H1 (cell line): ENCODE measurements around the gene AFG1L. TPM values are rescaled to one million over a fixed set of nuclear protein-coding genes. Genes with fewer than 3 reads are reported as not detected.

Source experiments
- CTCF ChIA-PET: fragments of 300-600 bp; sonication (Branson Sonifier 250); formaldehyde crosslinking; loops from one replicate; lab custom pipeline; 2021; ENCODE audit not compliant: partially characterized antibody; lab: Charles Lee
- POLR2A ChIA-PET: fragments of 300-600 bp; sonication (Branson Sonifier 250); formaldehyde crosslinking; loops from one replicate; lab custom pipeline; 2021; ENCODE audit warnings: inconsistent platforms; ENCODE audit not compliant: partially characterized antibody; lab: Charles Lee
- DNase-seq, 2 experiments: peaks; one replicate each; pipeline versions ENCODE4 v3.0.0 to v3.0.0-alpha.2; 2010 to 2022; ENCODE audit warnings: low spot score in 2 of 2, low read depth in 1 of 2, mixed read lengths in 1 of 2
- FAIRE-seq: peaks from 2 replicates; lab custom pipeline; 2011; peaks lifted over from hg19 to GRCh38; lab: Jason Lieb, UNC
- H2AFZ ChIP-seq: 2 replicates; pipeline ENCODE4 v1.8.1; 2012; ENCODE audit warnings: low read length, inconsistent platforms
- H2AK5ac ChIP-seq: 2 replicates; pipeline ENCODE4 v1.6.1; 2013; ENCODE audit warnings: low read depth, low read length
- H2BK120ac ChIP-seq: replicated peaks from 2 replicates; pipeline ENCODE3; 2013; ENCODE audit warnings: low read depth, low read length, inconsistent platforms
- H2BK12ac ChIP-seq: 2 replicates; pipeline ENCODE4 v1.6.1; 2013; ENCODE audit warnings: low read depth, low read length
- H2BK15ac ChIP-seq: 2 replicates; pipeline ENCODE4 v1.6.1; 2013; ENCODE audit warnings: low read length
- H2BK20ac ChIP-seq: 2 replicates; pipeline ENCODE4 v1.6.1; 2013; ENCODE audit warnings: low read length
- H2BK5ac ChIP-seq: 2 replicates; pipeline ENCODE4 v1.6.1; 2013; ENCODE audit warnings: low read depth, low read length
- H3K14ac ChIP-seq: 2 replicates; pipeline ENCODE4 v1.6.1; 2013; ENCODE audit warnings: inconsistent platforms; ENCODE audit not compliant: insufficient read length
- H3K18ac ChIP-seq: 2 replicates; pipeline ENCODE4 v1.6.1; 2013; ENCODE audit warnings: low read length; ENCODE audit errors: extremely low read depth
- H3K23ac ChIP-seq: 2 replicates; pipeline ENCODE4 v1.6.1; 2013; ENCODE audit warnings: inconsistent platforms; ENCODE audit not compliant: insufficient read length
- H3K23me2 ChIP-seq: 2 replicates; pipeline ENCODE4 v1.6.1; 2013; ENCODE audit warnings: low read depth, low read length
- H3K27ac ChIP-seq: 2 replicates; pipeline ENCODE4 v1.6.1; 2011; ENCODE audit warnings: low read depth, low read length, inconsistent platforms
- H3K27me3 ChIP-seq, 4 experiments: replicated peaks in 1 of 4; 1 replicate in 1 of 4; 2 replicates in 3 of 4; pipeline versions ENCODE4 v1.6.1 to v1.8.1; 2011 to 2013; ENCODE audit warnings: low read length in 3 of 4, mild to moderate bottlenecking in 3 of 4, inconsistent platforms in 2 of 4, mixed read lengths in 2 of 4, moderate library complexity in 1 of 4; ENCODE audit not compliant: control insufficient read depth in 3 of 4, insufficient read depth in 3 of 4; ENCODE audit errors: extremely low read depth in 1 of 4
- H3K36me3 ChIP-seq, 4 experiments: 2 replicates each; pipeline versions ENCODE4 v1.6.1 to v1.8.1; 2011 to 2013; ENCODE audit warnings: mild to moderate bottlenecking in 4 of 4, low read length in 3 of 4, moderate library complexity in 2 of 4, control low read depth in 1 of 4, inconsistent platforms in 1 of 4; ENCODE audit not compliant: insufficient read depth in 4 of 4, control insufficient read depth in 2 of 4
- H3K4ac ChIP-seq: replicated peaks from 2 replicates; pipeline ENCODE3; 2013; ENCODE audit warnings: low read length, low read depth, mixed read lengths, inconsistent platforms; ENCODE audit not compliant: insufficient read length
- H3K4me1 ChIP-seq, 4 experiments: replicated peaks in 1 of 4; 1 replicate in 1 of 4; 2 replicates in 3 of 4; pipeline versions ENCODE4 v1.6.1 to v1.8.1; 2011 to 2013; ENCODE audit warnings: low read length in 3 of 4, inconsistent platforms in 2 of 4, mixed read lengths in 1 of 4; ENCODE audit not compliant: insufficient read depth in 4 of 4, control insufficient read depth in 3 of 4
- H3K4me2 ChIP-seq, 2 experiments: 2 replicates each; pipeline versions ENCODE4 v1.6.1 to v1.8.1; 2011 to 2013; ENCODE audit warnings: low read depth in 2 of 2, low read length in 2 of 2, control low read depth in 1 of 2, inconsistent platforms in 1 of 2, mild to moderate bottlenecking in 1 of 2; ENCODE audit not compliant: insufficient read depth in 1 of 2
- H3K4me3 ChIP-seq, 4 experiments: fragments of 200-600, 300-600 bp in 1 of 4; sonication (generic), shearing (Covaris generic), sonication (Bioruptor Twin) in 1 of 4; 2 replicates each; pipeline versions ENCODE4 v1.5.1 to v1.8.1; 2011 to 2016; ENCODE audit warnings: low read length in 4 of 4, low read depth in 3 of 4, control low read depth in 2 of 4, inconsistent platforms in 2 of 4, mild to moderate bottlenecking in 2 of 4, mixed read lengths in 1 of 4, moderate library complexity in 1 of 4; ENCODE audit not compliant: insufficient read depth in 2 of 4; ENCODE audit errors: extremely low read depth in 1 of 4
- H3K56ac ChIP-seq: replicated peaks from 2 replicates; pipeline ENCODE3; 2013; ENCODE audit warnings: low read depth, mild to moderate bottlenecking, mixed read lengths, low read length, inconsistent platforms; ENCODE audit not compliant: insufficient read length
- H3K79me1 ChIP-seq: 2 replicates; pipeline ENCODE4 v1.6.1; 2013; ENCODE audit warnings: low read depth, low read length, control low read depth
- H3K79me2 ChIP-seq, 2 experiments: 2 replicates each; pipeline versions ENCODE4 v1.6.1 to v1.8.1; 2012 to 2013; ENCODE audit warnings: low read length in 2 of 2, mild to moderate bottlenecking in 2 of 2, inconsistent platforms in 1 of 2; ENCODE audit not compliant: insufficient read depth in 2 of 2, control insufficient read depth in 1 of 2
- H3K9ac ChIP-seq, 4 experiments: replicated peaks in 1 of 4; 1 replicate in 1 of 4; 2 replicates in 3 of 4; pipeline versions ENCODE4 v1.6.1 to v1.8.1; 2011 to 2013; ENCODE audit warnings: low read depth in 3 of 4, low read length in 3 of 4, control low read depth in 2 of 4, mild to moderate bottlenecking in 2 of 4, moderate library complexity in 2 of 4, inconsistent platforms in 1 of 4; ENCODE audit errors: extremely low read depth in 1 of 4
- H3K9me3 ChIP-seq, 2 experiments: 2 replicates each; pipeline versions ENCODE4 v1.6.1 to v1.8.1; 2012 to 2013; ENCODE audit warnings: mild to moderate bottlenecking in 2 of 2, moderate library complexity in 2 of 2, control low read depth in 1 of 2, inconsistent platforms in 1 of 2, low read depth in 1 of 2, low read length in 1 of 2, mixed read lengths in 1 of 2; ENCODE audit not compliant: insufficient read depth in 2 of 2
- H4K20me1 ChIP-seq, 2 experiments: replicated peaks in 1 of 2; 2 replicates each; pipeline versions ENCODE3 to v1.8.1; 2011 to 2013; ENCODE audit warnings: inconsistent platforms in 2 of 2, low read length in 2 of 2, mild to moderate bottlenecking in 1 of 2; ENCODE audit not compliant: insufficient read depth in 2 of 2, control insufficient read depth in 1 of 2
- H4K5ac ChIP-seq: 2 replicates; pipeline ENCODE4 v1.6.1; 2013; ENCODE audit warnings: low read length, low read depth, mixed read lengths, inconsistent platforms; ENCODE audit not compliant: insufficient read length
- H4K8ac ChIP-seq: 2 replicates; pipeline ENCODE4 v1.8.0; 2013; ENCODE audit warnings: mild to moderate bottlenecking, moderate library complexity, low read length, inconsistent platforms; ENCODE audit not compliant: insufficient read depth; ENCODE audit errors: extremely low read depth
- H4K91ac ChIP-seq: replicated peaks from 2 replicates; pipeline ENCODE3; 2013; ENCODE audit warnings: low read length, mixed read lengths, inconsistent platforms; ENCODE audit not compliant: insufficient read length
- CBX5 ChIP-seq: fragments of 300-800, 300-1000 bp; sonication (generic); IDR thresholded peaks from 2 replicates; pipeline ENCODE4 v1.7.1; 2016; ENCODE audit warnings: antibody characterized with exemption, low read length, low read depth
- EP300 ChIP-seq, 2 experiments: IDR thresholded peaks; 1 replicate in 1 of 2; 2 replicates in 1 of 2; pipeline ENCODE4 v1.6.1; 2011 to 2012; ENCODE audit warnings: low read depth in 2 of 2, low read length in 2 of 2, mild to moderate bottlenecking in 2 of 2, borderline replicate concordance in 1 of 2, inconsistent platforms in 1 of 2, moderate library complexity in 1 of 2
- JUN ChIP-seq: IDR thresholded peaks from 2 replicates; pipeline ENCODE4 v1.6.1; 2011; ENCODE audit warnings: low read depth, mild to moderate bottlenecking, improper control_type of control experiment, low read length
- PHF8 ChIP-seq: fragments of 200-600 bp; sonication (generic); conservative IDR thresholded peaks from 2 replicates; pipeline ENCODE4 v1.7.1; 2012; ENCODE audit warnings: low read depth, mild to moderate bottlenecking, inconsistent platforms, low read length, moderate library complexity
- RNF2 ChIP-seq: fragments of 200-900, 300-1000 bp; sonication (generic); IDR thresholded peaks from 2 replicates; pipeline ENCODE4 v1.7.1; 2016; ENCODE audit warnings: borderline replicate concordance, low read depth, mild to moderate bottlenecking, antibody characterized with exemption, low read length; ENCODE audit not compliant: poor library complexity, severe bottlenecking; ENCODE audit errors: missing control alignments
- RXRA ChIP-seq: IDR thresholded peaks from 2 replicates; pipeline ENCODE4 v1.6.1; 2011; ENCODE audit warnings: low read depth, mild to moderate bottlenecking, low read length, moderate library complexity; ENCODE audit not compliant: insufficient read depth
- SAP30 ChIP-seq: fragments of 300-600 bp; sonication (generic); IDR thresholded peaks from 2 replicates; pipeline ENCODE4 v1.7.1; 2012; ENCODE audit warnings: low read length, moderate library complexity, mild to moderate bottlenecking, inconsistent platforms; ENCODE audit not compliant: insufficient read depth, insufficient replicate concordance
- SIX5 ChIP-seq: IDR thresholded peaks from 2 replicates; pipeline ENCODE4 v1.6.1; 2011; ENCODE audit warnings: mild to moderate bottlenecking, low read depth, low read length
- SP1 ChIP-seq: IDR thresholded peaks from 2 replicates; pipeline ENCODE4 v1.6.1; 2011; ENCODE audit warnings: low read depth, low read length
- WGBS, 2 experiments: shearing (Covaris generic) in 1 of 2; methylation state at CpG; one replicate each; pipeline versions ENCODE4 v1.1.6 to v1.1.7; 2013 to 2015; ENCODE audit warnings: low lambda C conversion rate in 2 of 2, mixed read lengths in 2 of 2, inconsistent platforms in 1 of 2, low coverage in 1 of 2, missing lambda C conversion rate in 1 of 2; ENCODE audit not compliant: insufficient replicate concordance in 2 of 2, insufficient coverage in 1 of 2, insufficient read length in 1 of 2; ENCODE audit errors: extremely low coverage in 1 of 2, missing lambda C conversion rate in 1 of 2; 5-methylcytosine and 5-hydroxymethylcytosine counted together
- polyA plus RNA-seq, 7 experiments: library from polyadenylated mRNA; depleted of rRNA in 3 of 7; stranded (reverse) in 5 of 7; unstranded in 2 of 7; fragments of >200 nt in 5 of 7; fragments of 200-250 nt in 2 of 7; gene quantifications; 1 replicate in 5 of 7; 2 replicates in 1 of 7; 4 replicates in 1 of 7; pipeline versions ENCODE4 v1.2.1 to v1.2.3, GENCODE V29; 2011 to 2013; ENCODE audit warnings: missing spikeins in 2 of 7, mixed read lengths in 2 of 7
- total RNA-seq: library from RNA; stranded (reverse); fragmentation: NEBNext Ultra II Directional; extraction: Animal tissue kit (Norgen Biotek cat#: 25700); gene quantifications from 2 replicates; pipeline ENCODE4 v1.2.1, GENCODE V29; 2021
- TF ChIP-seq, protein P1 (sequence below): IDR thresholded peaks from 2 replicates; pipeline ENCODE4 v1.6.1; 2012; ENCODE audit warnings: low read length, inconsistent platforms
- TF ChIP-seq, protein P2 (sequence below): IDR thresholded peaks from 2 replicates; pipeline ENCODE4 v1.6.1; 2012; ENCODE audit warnings: inconsistent platforms

The AFG1L gene
- total and polyA plus RNA-seq, 2 of the 8 experiments (the other 6 are each of a cell fraction or from before 2014, with no cell fraction given) = 0.98 to 5.7 TPM

DNA sequence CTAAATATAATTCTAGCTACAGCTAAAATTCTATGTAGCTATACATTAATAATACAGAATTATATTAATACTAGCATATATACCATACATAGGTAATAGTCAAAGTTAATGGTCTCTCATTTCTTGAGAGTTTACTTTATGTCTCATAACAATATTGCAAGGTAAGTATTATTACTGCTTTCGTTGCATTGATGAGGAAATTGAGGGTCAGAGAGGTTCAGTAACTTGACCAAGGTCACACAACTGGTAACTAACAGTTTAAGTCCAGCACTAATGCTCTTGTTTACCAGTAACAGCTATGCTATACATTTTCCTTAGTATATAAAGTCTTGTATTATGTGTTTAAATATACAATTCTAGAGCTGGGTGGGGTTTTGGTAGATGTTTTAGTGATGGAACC lies 67.6 kb downstream of the AFG1L start:
- no peak overlapping the region for H3K4me3 ChIP-seq
- H2BK20ac ChIP-seq = no peak overlapping the region
- H2BK15ac ChIP-seq = no peak overlapping the region
- no peak overlapping the region for H4K5ac ChIP-seq
- H2BK5ac ChIP-seq = no peak overlapping the region
- no peak overlapping the region for H2BK12ac ChIP-seq
- no peaks in the 10 kb centered on the region for H3K36me3 ChIP-seq
- no peak overlapping the region for H3K27ac ChIP-seq
- WGBS, 2 experiments = 88% methylated on average over 1 of the region's 1 CpG; no CpG with 5 or more reads in 1 of the 2 experiments
- H3K4ac ChIP-seq = no peak overlapping the region
- H3K27me3 ChIP-seq = no peaks in the 10 kb centered on the region
- no peak overlapping the region for H3K9ac ChIP-seq
- no peak overlapping the region for H3K4me2 ChIP-seq
- no peaks in the 10 kb centered on the region for H3K9me3 ChIP-seq
- H2AFZ ChIP-seq = no peak overlapping the region
- FAIRE-seq (no peak), DNase-seq (no peak)
- H2AK5ac ChIP-seq = no peak overlapping the region
- H3K14ac ChIP-seq = no peak overlapping the region
- no peaks in the 10 kb centered on the region for H3K79me2 ChIP-seq
- H2BK120ac ChIP-seq = no peak overlapping the region
- no peak overlapping the region for H4K91ac ChIP-seq
- H3K56ac ChIP-seq = no peak overlapping the region
- no peak overlapping the region for H3K18ac ChIP-seq
- no peaks in the 10 kb centered on the region for H3K23me2 ChIP-seq
- H4K8ac ChIP-seq = no peak overlapping the region
- ChIA-PET POLR2A (no interaction called here), CTCF (interaction anchor here (0.9 kb wide), 1 partner anchor 250 kb away, joined by 3 read pairs; no protein-coding TSS in a partner anchor)
- H3K79me1 ChIP-seq = no peaks in the 10 kb centered on the region
- H3K4me1 ChIP-seq = no peaks in the 10 kb centered on the region
- H4K20me1 ChIP-seq = peaks cover 0 to 1% of the 10 kb centered on the region in 2 experiments
- H3K23ac ChIP-seq = no peak overlapping the region
- TF ChIP-seq EP300 (IDR thresholded peaks at IDR 0.05; ENCODE audit: borderline replicate concordance in 1 of 2, low read depth in 2 of 2, low read length in 2 of 2) = no peak
- no peak for TF ChIP-seq SIX5
- TF ChIP-seq RXRA = no peak
- TF ChIP-seq SP1 = no peak
- no peak for TF ChIP-seq PHF8
- TF ChIP-seq CBX5 = no peak
- TF ChIP-seq RNF2 = no peak
- no peak for TF ChIP-seq JUN
- TF ChIP-seq, protein P1, sequence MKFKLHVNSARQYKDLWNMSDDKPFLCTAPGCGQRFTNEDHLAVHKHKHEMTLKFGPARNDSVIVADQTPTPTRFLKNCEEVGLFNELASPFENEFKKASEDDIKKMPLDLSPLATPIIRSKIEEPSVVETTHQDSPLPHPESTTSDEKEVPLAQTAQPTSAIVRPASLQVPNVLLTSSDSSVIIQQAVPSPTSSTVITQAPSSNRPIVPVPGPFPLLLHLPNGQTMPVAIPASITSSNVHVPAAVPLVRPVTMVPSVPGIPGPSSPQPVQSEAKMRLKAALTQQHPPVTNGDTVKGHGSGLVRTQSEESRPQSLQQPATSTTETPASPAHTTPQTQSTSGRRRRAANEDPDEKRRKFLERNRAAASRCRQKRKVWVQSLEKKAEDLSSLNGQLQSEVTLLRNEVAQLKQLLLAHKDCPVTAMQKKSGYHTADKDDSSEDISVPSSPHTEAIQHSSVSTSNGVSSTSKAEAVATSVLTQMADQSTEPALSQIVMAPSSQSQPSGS = no peak
- no peak for TF ChIP-seq SAP30
- TF ChIP-seq, protein P2, sequence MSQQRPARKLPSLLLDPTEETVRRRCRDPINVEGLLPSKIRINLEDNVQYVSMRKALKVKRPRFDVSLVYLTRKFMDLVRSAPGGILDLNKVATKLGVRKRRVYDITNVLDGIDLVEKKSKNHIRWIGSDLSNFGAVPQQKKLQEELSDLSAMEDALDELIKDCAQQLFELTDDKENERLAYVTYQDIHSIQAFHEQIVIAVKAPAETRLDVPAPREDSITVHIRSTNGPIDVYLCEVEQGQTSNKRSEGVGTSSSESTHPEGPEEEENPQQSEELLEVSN = no peak
